Esophagus muscularis mucosa (tissue), 4 donors: Measurements from ENCODE around the gene PLK3.

Experiments
- EP300 ChIP-seq: sonication (generic); formaldehyde crosslinking; IDR thresholded peaks from one replicate; pipeline ENCODE4 v1.6.1; 2017; ENCODE audit warnings: antibody characterized with exemption
- POLR2A ChIP-seq: fragments of 450-650 bp; IDR thresholded peaks from one replicate; pipeline ENCODE4 v1.6.1; 2017; ENCODE audit warnings: antibody characterized with exemption, moderate library complexity, mild to moderate bottlenecking, low read depth
- TF ChIP-seq, protein P1 (sequence below), 3 experiments: fragments of 200-600 bp in 2 of 3; fragments of 450-650 bp in 1 of 3; sonication (generic) in 2 of 3; IDR thresholded peaks; one replicate each; pipeline ENCODE4 v1.5.1; 2017 to 2019; ENCODE audit warnings: antibody characterized with exemption in 3 of 3, mild to moderate bottlenecking in 2 of 3, moderate library complexity in 1 of 3

DNA sequence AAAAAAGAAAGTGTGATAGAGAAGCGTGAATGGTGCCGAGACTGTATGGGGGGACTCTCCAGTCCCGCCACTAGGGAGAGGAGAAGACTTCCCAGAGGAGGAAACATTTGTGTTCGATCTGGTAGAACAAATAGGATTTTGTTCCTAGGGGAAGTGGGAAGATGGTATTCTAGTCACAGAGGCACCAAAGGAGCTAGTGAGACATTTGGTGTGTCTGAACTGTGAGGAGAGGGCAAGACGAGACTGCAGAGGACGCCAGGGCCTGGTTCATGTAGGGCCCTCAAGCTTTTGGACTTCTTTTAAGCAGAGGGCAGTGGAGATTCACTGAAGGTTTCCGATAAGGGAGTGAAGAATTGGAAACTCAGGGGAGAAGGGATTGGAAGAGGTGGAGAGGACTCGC is 11.1 kb downstream of the PLK3 start:
- TF ChIP-seq, protein P1, sequence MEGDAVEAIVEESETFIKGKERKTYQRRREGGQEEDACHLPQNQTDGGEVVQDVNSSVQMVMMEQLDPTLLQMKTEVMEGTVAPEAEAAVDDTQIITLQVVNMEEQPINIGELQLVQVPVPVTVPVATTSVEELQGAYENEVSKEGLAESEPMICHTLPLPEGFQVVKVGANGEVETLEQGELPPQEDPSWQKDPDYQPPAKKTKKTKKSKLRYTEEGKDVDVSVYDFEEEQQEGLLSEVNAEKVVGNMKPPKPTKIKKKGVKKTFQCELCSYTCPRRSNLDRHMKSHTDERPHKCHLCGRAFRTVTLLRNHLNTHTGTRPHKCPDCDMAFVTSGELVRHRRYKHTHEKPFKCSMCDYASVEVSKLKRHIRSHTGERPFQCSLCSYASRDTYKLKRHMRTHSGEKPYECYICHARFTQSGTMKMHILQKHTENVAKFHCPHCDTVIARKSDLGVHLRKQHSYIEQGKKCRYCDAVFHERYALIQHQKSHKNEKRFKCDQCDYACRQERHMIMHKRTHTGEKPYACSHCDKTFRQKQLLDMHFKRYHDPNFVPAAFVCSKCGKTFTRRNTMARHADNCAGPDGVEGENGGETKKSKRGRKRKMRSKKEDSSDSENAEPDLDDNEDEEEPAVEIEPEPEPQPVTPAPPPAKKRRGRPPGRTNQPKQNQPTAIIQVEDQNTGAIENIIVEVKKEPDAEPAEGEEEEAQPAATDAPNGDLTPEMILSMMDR (IDR thresholded peaks at IDR 0.05): no peak
- no peak for TF ChIP-seq POLR2A
- TF ChIP-seq EP300: no peak
